Heart right ventricle (tissue), 16 donors: ENCODE results near the gene POLD2. TPM values are rescaled to one million over a fixed set of nuclear protein-coding genes. Genes with fewer than 3 reads are reported as not detected.
"Not testable (repeated sequence)": the region's sequence is repeated elsewhere in the genome, so short reads cannot be mapped to it uniquely, and the experiment has no call there.

Experiments
- ATAC-seq, 8 donors: fragments of 200-7000 bp; cut with Tn5 transposase; one replicate each; pipeline ENCODE4 v1.9.1; 2020; ENCODE audit warnings: mild to moderate bottlenecking in 8 of 8, moderate library complexity in 8 of 8, moderate number of reproducible peaks in 1 of 8
- DNase-seq, 2 donors: peaks; one replicate each; pipeline ENCODE4 v3.0.0-alpha.2; 2020
- H3K27ac ChIP-seq, 10 donors: fragments of 200-600 bp; sonication (generic) in 2 of 10; one replicate each; pipeline versions ENCODE4 v1.5.0 to v1.8.0; 2020 to 2022; ENCODE audit warnings: mild to moderate bottlenecking in 3 of 10
- H3K27me3 ChIP-seq, 7 donors: fragments of 200-600 bp; one replicate each; pipeline ENCODE4 v1.8.0; 2021 to 2022; ENCODE audit warnings: mild to moderate bottlenecking in 2 of 7
- H3K36me3 ChIP-seq, 9 donors: fragments of 200-600 bp; sonication (generic) in 1 of 9; one replicate each; pipeline versions ENCODE4 v1.5.0 to v1.8.0; 2020 to 2022; ENCODE audit warnings: mild to moderate bottlenecking in 2 of 9
- H3K4me1 ChIP-seq, 9 donors: fragments of 200-600 bp; sonication (generic) in 1 of 9; one replicate each; pipeline versions ENCODE4 v1.5.0 to v1.8.0; 2020 to 2022; ENCODE audit warnings: mild to moderate bottlenecking in 4 of 9
- H3K4me3 ChIP-seq, 10 donors: fragments of 200-600 bp; sonication (generic) in 2 of 10; one replicate each; pipeline versions ENCODE4 v1.5.0 to v1.8.0; 2020 to 2022; ENCODE audit warnings: mild to moderate bottlenecking in 7 of 10, moderate library complexity in 2 of 10
- H3K9me3 ChIP-seq, 11 donors: fragments of 200-600 bp in 10 of 11; sonication (generic) in 2 of 11; one replicate each; pipeline versions ENCODE4 v1.5.0 to v1.8.0; 2013 to 2022; ENCODE audit warnings: mild to moderate bottlenecking in 2 of 11, control low read depth in 1 of 11, moderate library complexity in 1 of 11
- WGBS, 2 donors: extraction: QIAGEN DNeasy Blood & Tissue Kit; methylation state at CpG; one replicate each; pipeline ENCODE4 v1.1.7; 2013; ENCODE audit warnings: inconsistent platforms in 1 of 2; 5-methylcytosine and 5-hydroxymethylcytosine counted together
- intact Hi-C, 10 donors: fragments of 100-400 bp; cut with DNase I; formaldehyde crosslinking; loops; one replicate each; pipeline versions ENCODE4 v1.11.1 to v1.14.2; 2022
- long read RNA-seq, 3 donors: library from polyadenylated mRNA; unstranded; transcript quantifications; one replicate each; pipeline ENCODE4 v2.0.0, GENCODE V29; 2020 to 2021
- polyA plus RNA-seq, 2 donors: library from polyadenylated mRNA; stranded (reverse); fragments of 200-250 nt; gene quantifications; one replicate each; pipeline ENCODE4 v1.2.3, GENCODE V29; 2013
- total RNA-seq, 10 donors: library from RNA; stranded (reverse); fragmentation: NEBNext Ultra II Directional in 3 of 10; extraction: Animal tissue kit (Norgen Biotek cat#: 25700) in 3 of 10; gene quantifications; one replicate each; pipeline versions ENCODE4 v1.2.1 to v1.2.4, GENCODE V29; 2021 to 2023
- TF ChIP-seq, protein P1 (sequence below), 9 donors: fragments of 200-600 bp; sonication (generic) in 2 of 9; IDR thresholded peaks; one replicate each; pipeline versions ENCODE4 v1.5.0 to v1.8.0; 2021 to 2022; ENCODE audit warnings: antibody characterized with exemption in 9 of 9, mild to moderate bottlenecking in 5 of 9, moderate library complexity in 1 of 9
- donor health status: Arrhythmogenic right ventricular cardiomyopathy.
- donor health status: ischemic (EF 13 %, LVEDD 7.1; RV severe dilation, severe dysfunction).
- donor health status: healthy with polysubstance abuse.
- donor health status: DM: no; HTN: yes; CAD: no.
- donor health status: DM: no; HTN: no; CAD: no.
- donor health status: ischemic (EF 25% LVEDD 6.9; RV normal size, moderate dysfunction).
- donor health status: ischemic (EF 25% LVEDD 5.7; RV mildly dilated, moderate dysfunction).
- donor health status: healthy.
- donor health status: DM: yes; HTN: yes; CAD: no.
- donor health status: Ischemic cardiomyopathy.
- donor health status: ischemic (EF 35%, LVEDD 5.7; RV mildly dilated, moderate dysfunction).
- donor health status: nonischemic (EF 11% LVEDD 7.7; RV severe dilation, severe dysfunction).
- donor health status: DM: yes; HTN: yes; CAD: no.
- donor health status: PGD.
- donor health status: ischemic (EF 29% LVEDD 5.4; RV normal size, mild dysfunction).
- donor health status: nonischemic (EF 23%, LVEDD 6.1; RV moderate dilation, normal function).

Gene POLD2
- total RNA-seq (10 to 100 TPM; 64.4 to 92.0 (median 76.8) TPM), polyA plus RNA-seq (100 to 1,000 TPM in 1 of 2 donors, 10 to 100 TPM in 1; 89.3 to 150 TPM)
- long read RNA-seq, donor 1, transcript POLD2-207 (11 exons, 1,659 nt), result minor isoform, 10 of 108 reads
- long read RNA-seq, donor 1, transcript POLD2-218 (11 exons, 1,619 nt), result major isoform, 57 of 108 reads
- long read RNA-seq, donor 1, partial matches to known transcripts, result 25 of 108 reads
- long read RNA-seq, donor 1, other reads (novel, unspliced or antisense), result 16 of 108 reads
- long read RNA-seq, donor 2, transcript POLD2-218 (11 exons, 1,619 nt), result major isoform, 56 of 124 reads
- long read RNA-seq, donor 2, transcript POLD2-207 (11 exons, 1,659 nt), result minor isoform, 10 of 124 reads
- long read RNA-seq, donor 2, partial matches to known transcripts, result 27 of 124 reads
- long read RNA-seq, donor 2, other reads (novel, unspliced or antisense), result 30 of 124 reads
- long read RNA-seq, donor 3, transcript POLD2-218 (11 exons, 1,619 nt), result major isoform, 105 of 171 reads
- long read RNA-seq, donor 3, transcript POLD2-207 (11 exons, 1,659 nt), result minor isoform, 12 of 171 reads
- long read RNA-seq, donor 3, partial matches to known transcripts, result 29 of 171 reads
- long read RNA-seq, donor 3, other reads (novel, unspliced or antisense), result 25 of 171 reads

GRCh38 chr7:44123190-44124003 lies at the start of gene POLD2:
Gene POLD2 (minus strand): TSS chr7:44123548. CDS start chr7:44122053, 1,495 bp downstream.
- TF ChIP-seq, protein P1, sequence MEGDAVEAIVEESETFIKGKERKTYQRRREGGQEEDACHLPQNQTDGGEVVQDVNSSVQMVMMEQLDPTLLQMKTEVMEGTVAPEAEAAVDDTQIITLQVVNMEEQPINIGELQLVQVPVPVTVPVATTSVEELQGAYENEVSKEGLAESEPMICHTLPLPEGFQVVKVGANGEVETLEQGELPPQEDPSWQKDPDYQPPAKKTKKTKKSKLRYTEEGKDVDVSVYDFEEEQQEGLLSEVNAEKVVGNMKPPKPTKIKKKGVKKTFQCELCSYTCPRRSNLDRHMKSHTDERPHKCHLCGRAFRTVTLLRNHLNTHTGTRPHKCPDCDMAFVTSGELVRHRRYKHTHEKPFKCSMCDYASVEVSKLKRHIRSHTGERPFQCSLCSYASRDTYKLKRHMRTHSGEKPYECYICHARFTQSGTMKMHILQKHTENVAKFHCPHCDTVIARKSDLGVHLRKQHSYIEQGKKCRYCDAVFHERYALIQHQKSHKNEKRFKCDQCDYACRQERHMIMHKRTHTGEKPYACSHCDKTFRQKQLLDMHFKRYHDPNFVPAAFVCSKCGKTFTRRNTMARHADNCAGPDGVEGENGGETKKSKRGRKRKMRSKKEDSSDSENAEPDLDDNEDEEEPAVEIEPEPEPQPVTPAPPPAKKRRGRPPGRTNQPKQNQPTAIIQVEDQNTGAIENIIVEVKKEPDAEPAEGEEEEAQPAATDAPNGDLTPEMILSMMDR (IDR thresholded peaks at IDR 0.05), result peak in 1 of 9 donors; percentile 15
- 0 to 1% methylated on average over 82 to 86 of the region's 86 CpGs for WGBS, 2 donors
- Histone ChIP-seq H3K9me3 (peaks cover 0 to 8% (median 0%) of the 10 kb centered on the region in 11 donors), H3K27me3 (no peaks in the 10 kb centered on the region), H3K4me1 (peaks cover 0 to 51% (median 18%) of the 10 kb centered on the region in 9 donors), H3K36me3 (peaks cover 0 to 34% (median 0%) of the 10 kb centered on the region in 9 donors), H3K4me3 (peak within 1 kb of the TSS; percentile 33 to 90 (median 74)), H3K27ac (peak within 1 kb of the TSS; percentile 0 to 94 (median 88))
- intact Hi-C loops, result loop anchor here in 7 of 10 donors (1.0 to 5.0 kb wide), 6 partner anchors 36 to 79 kb away; partner anchors contain the start of genes POLM (in 5 of the 7) and YKT6 (in 1 of the 7)
- DNase-seq, result peak; percentile 99
- peak; percentile 98 to 99 (median 99) for ATAC-seq

DNA sequence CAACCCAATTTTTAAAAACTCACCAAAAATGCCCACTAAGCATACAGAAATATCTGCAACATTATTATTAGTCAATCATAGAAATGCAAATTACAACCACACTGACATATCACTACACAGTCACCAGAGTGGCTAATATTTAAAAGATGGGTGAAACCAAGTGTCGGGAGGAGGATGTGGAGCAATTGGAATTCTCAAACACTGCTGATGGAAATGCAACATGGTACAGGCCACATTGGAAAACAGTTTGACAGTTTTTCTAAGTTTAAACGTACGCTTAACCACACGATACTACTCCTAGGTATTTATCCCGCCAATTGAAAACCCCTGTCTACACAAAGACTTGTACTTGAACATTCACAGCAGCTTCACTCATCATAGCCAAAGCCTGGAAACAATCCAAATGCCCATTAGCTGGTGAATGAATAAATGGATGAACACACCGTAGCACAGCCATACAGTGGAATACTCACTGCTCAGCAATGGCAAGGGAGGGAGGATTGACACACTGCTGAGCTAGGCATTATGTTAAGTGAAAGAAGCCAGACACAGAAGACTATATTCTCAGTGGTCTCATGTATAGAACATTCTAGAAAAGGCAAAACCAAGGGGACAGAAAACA lies 49.6 kb upstream of the POLD2 start:
- intact Hi-C loops, result no loop called here
- Histone ChIP-seq H3K9me3 (peaks cover 0 to 9% (median 0%) of the 10 kb centered on the region in 11 donors), H3K4me3 (no peak overlapping the region), H3K4me1 (peaks cover 0 to 6% (median 0%) of the 10 kb centered on the region in 9 donors), H3K27me3 (peaks cover 0 to 4% (median 0%) of the 10 kb centered on the region in 7 donors), H3K36me3 (no peaks in the 10 kb centered on the region), H3K27ac (no peak overlapping the region)
- ATAC-seq (no peak), DNase-seq (no peak)
- WGBS, 2 donors, result 58 to 64% methylated on average over 6 of the region's 6 CpGs
- TF ChIP-seq, protein P1 (IDR thresholded peaks at IDR 0.05), result no peak

DNA sequence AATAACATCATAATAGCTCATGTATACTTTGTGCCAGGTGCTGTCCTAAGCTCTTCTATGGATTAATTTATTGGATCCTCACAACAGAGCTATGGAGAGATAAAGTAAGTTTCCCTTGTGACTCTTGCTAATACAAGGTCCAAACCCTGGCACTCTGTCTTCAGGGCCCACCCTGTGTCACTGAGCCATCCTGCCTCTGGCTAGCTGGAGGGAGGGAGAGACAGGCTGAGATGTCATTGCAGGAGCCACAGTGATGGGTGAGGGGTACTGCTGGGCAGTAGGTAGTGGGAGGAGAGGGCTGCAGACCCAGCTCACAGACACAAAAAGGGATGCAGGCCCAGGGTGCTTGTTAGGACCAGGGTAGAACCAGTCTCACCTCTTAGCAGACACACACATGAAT lies 49.0 kb upstream of the POLD2 start:
- H3K4me1 ChIP-seq, result peaks cover 0 to 1% (median 0%) of the 10 kb centered on the region in 9 donors
- no peak overlapping the region for H3K4me3 ChIP-seq
- H3K27ac ChIP-seq, result no peak overlapping the region
- intact Hi-C loops, result no loop called here
- no peak for DNase-seq
- no peak for ATAC-seq
- H3K36me3 ChIP-seq, result no peaks in the 10 kb centered on the region
- TF ChIP-seq, protein P1 (IDR thresholded peaks at IDR 0.05), result no peak
- H3K27me3 ChIP-seq, result peaks cover 0 to 4% (median 0%) of the 10 kb centered on the region in 7 donors
- H3K9me3 ChIP-seq, result peaks cover 0 to 9% (median 0%) of the 10 kb centered on the region in 11 donors

DNA sequence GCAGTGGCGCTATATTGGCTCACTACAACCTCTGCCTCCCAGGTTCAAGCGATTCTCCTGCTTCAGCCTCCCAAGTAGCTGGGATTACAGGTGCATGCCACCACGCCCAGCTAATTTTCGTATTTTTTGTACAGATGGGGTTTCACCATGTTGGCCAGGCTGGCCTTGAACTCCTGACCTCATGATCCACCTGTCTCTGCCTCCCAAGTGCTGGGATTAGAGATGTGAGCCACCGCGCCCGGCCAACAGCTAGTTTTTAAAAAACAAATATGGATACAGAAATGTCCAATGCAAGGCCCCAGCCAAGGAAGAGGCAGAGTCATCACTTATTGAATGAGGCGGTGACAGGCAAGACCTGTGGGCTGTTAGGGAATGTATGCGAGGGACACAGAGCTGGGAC lies 48.6 kb upstream of the POLD2 start:
- H3K36me3 ChIP-seq, H3K4me3 ChIP-seq, H3K27ac ChIP-seq, DNase-seq, intact Hi-C loops, H3K27me3 ChIP-seq, ATAC-seq, H3K4me1 ChIP-seq, H3K9me3 ChIP-seq: not testable (repeated sequence)
- 92% methylated on average over 9 of the region's 9 CpGs for WGBS, 2 donors
